HG02970 (cell line): ENCODE results near the gene TTLL11.
"Not testable (repeated sequence)": the region's sequence is repeated elsewhere in the genome, so short reads cannot be mapped to it uniquely, and the experiment has no call there.

Experiments used
- ATAC-seq: cut with Tn5 transposase; IDR thresholded peaks from one replicate; pipeline ENCODE4 v1.9.1; 2021; ENCODE audit warnings: mild to moderate bottlenecking, moderate library complexity, moderate number of reproducible peaks; ENCODE audit not compliant: unreplicated experiment, low FRiP score

The TTLL11 gene

GRCh38 chr9:121981118-121981883, 111.8 kb downstream of the TTLL11 start:
- no peak for ATAC-seq

- ATAC-seq: not testable (repeated sequence)
Observed at GRCh38 chr9:121980665-121981064, 112.4 kb downstream of the TTLL11 start.

- ATAC-seq: no peak
Observed at GRCh38 chr9:121979736-121980135, 113.4 kb downstream of the TTLL11 start.

GRCh38 chr9:121976751-121977150, 116.4 kb downstream of the TTLL11 start:
- no peak for ATAC-seq

- no peak for ATAC-seq
Observed at GRCh38 chr9:121975801-121976277, 117.3 kb downstream of the TTLL11 start.

- ATAC-seq: no peak
Observed at GRCh38 chr9:121974421-121974820, 118.7 kb downstream of the TTLL11 start.

- ATAC-seq: no peak
Observed at GRCh38 chr9:121972501-121972981, 120.6 kb downstream of the TTLL11 start.

GRCh38 chr9:121968056-121968455, 125.1 kb downstream of the TTLL11 start:
- ATAC-seq: no peak

- no peak for ATAC-seq
Observed at GRCh38 chr9:121966706-121967105, 126.4 kb downstream of the TTLL11 start.

- no peak for ATAC-seq
Observed at GRCh38 chr9:121963528-121963995, 129.5 kb downstream of the TTLL11 start.

GRCh38 chr9:121962421-121962820, 130.7 kb downstream of the TTLL11 start:
- no peak for ATAC-seq

GRCh38 chr9:121960665-121961064, 132.4 kb downstream of the TTLL11 start:
- no peak for ATAC-seq

- ATAC-seq: no peak
Observed at GRCh38 chr9:121958530-121958929, 134.6 kb downstream of the TTLL11 start.

GRCh38 chr9:121956808-121957207, 136.3 kb downstream of the TTLL11 start:
- ATAC-seq: no peak

GRCh38 chr9:121955649-121956048, 137.5 kb downstream of the TTLL11 start:
- ATAC-seq: no peak

GRCh38 chr9:121954477-121955140, 138.5 kb downstream of the TTLL11 start:
- ATAC-seq: no peak

- ATAC-seq: no peak
Observed at GRCh38 chr9:121952611-121953010, 140.5 kb downstream of the TTLL11 start.

- ATAC-seq: no peak
Observed at GRCh38 chr9:121950866-121951265, 142.2 kb downstream of the TTLL11 start.

GRCh38 chr9:121950441-121950840, 142.7 kb downstream of the TTLL11 start:
- ATAC-seq: no peak

- ATAC-seq: no peak
Observed at GRCh38 chr9:121949766-121950165, 143.3 kb downstream of the TTLL11 start.

- ATAC-seq: no peak
Observed at GRCh38 chr9:121949364-121949763, 143.7 kb downstream of the TTLL11 start.

- ATAC-seq: no peak
Observed at GRCh38 chr9:121947775-121948174, 145.3 kb downstream of the TTLL11 start.
